Measurements from ENCODE around the gene PAX9. TPM values are rescaled to one million over a fixed set of nuclear protein-coding genes. Genes with fewer than 3 reads are reported as not detected.
A peak's percentile ranks its signal among the peaks of the same experiment; 100 is the strongest.
"Not testable (repeated sequence)": the region's sequence is repeated elsewhere in the genome, so short reads cannot be mapped to it uniquely, and the experiment has no call there.

Gene PAX9
- total RNA-seq, 6 experiments from 2014 or later = 0.10 to 0.35 (median 0.24) TPM; not detected in 1

DNA sequence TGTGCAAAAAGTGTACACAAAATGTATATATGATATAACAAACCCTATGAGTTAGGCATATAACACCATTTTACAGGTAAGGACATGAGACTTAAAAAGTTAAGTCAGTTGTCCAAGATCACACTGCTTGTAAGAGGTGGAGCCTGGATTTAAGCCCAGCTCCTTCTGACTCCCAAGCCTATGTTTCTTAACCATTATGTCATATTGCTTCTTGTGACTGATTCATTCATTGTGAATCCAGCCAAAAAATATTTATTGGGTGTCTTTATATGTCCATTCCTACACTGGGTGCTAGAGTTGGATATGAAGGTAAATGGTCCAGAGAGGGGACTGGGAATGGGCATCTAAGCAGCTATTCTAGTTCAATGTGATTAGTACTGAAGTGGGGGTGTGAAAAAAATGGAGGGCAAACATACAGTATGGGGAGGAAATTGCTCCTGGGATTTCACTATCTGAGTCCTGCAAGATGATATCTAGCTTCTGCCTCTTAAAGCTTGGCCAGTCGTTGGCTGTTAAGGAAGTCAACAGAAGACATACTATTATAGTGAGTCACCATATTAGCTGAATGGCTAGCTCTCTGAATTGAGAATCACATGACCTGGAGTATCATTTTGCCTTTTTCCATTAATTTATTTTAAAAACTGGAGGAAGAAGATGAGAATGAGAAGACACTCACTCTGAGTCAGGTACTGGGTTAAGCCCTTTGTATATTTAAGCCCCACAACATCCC lies 28.8 kb downstream of the PAX9 start:
- H3K36me3 Mint-ChIP-seq (ENCODE audit: low read depth) = no peaks in the 10 kb centered on the region
- TF ChIP-seq, protein P1, sequence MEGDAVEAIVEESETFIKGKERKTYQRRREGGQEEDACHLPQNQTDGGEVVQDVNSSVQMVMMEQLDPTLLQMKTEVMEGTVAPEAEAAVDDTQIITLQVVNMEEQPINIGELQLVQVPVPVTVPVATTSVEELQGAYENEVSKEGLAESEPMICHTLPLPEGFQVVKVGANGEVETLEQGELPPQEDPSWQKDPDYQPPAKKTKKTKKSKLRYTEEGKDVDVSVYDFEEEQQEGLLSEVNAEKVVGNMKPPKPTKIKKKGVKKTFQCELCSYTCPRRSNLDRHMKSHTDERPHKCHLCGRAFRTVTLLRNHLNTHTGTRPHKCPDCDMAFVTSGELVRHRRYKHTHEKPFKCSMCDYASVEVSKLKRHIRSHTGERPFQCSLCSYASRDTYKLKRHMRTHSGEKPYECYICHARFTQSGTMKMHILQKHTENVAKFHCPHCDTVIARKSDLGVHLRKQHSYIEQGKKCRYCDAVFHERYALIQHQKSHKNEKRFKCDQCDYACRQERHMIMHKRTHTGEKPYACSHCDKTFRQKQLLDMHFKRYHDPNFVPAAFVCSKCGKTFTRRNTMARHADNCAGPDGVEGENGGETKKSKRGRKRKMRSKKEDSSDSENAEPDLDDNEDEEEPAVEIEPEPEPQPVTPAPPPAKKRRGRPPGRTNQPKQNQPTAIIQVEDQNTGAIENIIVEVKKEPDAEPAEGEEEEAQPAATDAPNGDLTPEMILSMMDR (IDR thresholded peaks at IDR 0.05) = no peak

DNA sequence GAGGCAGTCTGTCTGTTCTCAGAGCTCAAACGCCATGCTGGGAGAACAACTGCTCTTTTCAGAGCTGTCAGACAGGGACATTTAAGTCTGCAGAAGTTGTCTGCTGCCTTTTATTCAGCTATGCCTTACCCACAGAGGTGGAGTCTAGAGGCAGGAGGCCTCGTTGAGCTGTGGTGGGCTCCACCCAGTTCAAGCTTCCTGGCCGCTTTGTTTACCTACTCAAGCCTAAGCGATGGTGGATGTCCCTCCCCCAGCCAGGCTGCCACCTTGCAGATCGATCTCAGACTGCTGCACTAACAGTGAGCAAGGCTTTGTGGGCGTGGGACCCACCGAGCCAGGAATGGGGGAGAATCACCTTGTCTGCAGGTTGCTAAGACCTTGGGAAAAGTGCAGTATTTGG lies 37.8 kb downstream of the PAX9 start:
- not testable (repeated sequence) for H3K27me3 Mint-ChIP-seq (ENCODE audit: insufficient read depth); DNase-seq; H3K4me1 Mint-ChIP-seq (ENCODE audit: low read depth); H3K27ac Mint-ChIP-seq; H3K4me3 Mint-ChIP-seq; H3K36me3 Mint-ChIP-seq (ENCODE audit: low read depth)
- H3K9me3 Mint-ChIP-seq = peaks cover 31% of the 10 kb centered on the region

More for the DNA sequence above, 28.8 kb downstream of the PAX9 start:
- Mint-ChIP-seq H3K4me3 (no peak overlapping the region), H3K9me3 (peaks cover 4% of the 10 kb centered on the region), H3K27ac (no peak overlapping the region), H3K27me3 (ENCODE audit: insufficient read depth) (no peaks in the 10 kb centered on the region; the same call in 1 of the 2 replicates), H3K4me1 (ENCODE audit: low read depth) (peaks cover 6% of the 10 kb centered on the region; the same call in 1 of the 2 replicates)
- peak; percentile 21 for DNase-seq

DNA sequence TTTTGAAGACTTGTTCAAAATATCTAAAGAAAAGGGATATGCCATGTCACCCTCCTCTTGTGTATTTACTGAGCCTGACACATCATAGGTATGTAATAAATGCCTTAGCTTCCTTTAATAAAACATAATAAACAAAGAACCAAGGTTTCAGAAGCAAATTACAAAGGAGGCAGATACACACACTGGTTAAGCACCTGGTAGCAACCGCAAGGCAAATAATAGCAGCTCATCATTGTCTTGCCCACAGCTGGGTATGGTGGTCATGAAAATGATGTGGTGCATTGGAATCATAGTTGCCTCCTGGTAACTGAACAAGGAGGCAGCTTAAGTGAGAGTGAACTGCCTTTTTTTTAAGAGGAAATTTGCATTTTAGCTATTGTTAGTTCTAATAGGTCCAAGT lies 39.0 kb downstream of the PAX9 start:
- peaks cover 26% of the 10 kb centered on the region for H3K9me3 Mint-ChIP-seq
- no peak for DNase-seq
- H3K4me1 Mint-ChIP-seq (ENCODE audit: low read depth) = no peaks in the 10 kb centered on the region
- H3K27me3 Mint-ChIP-seq (ENCODE audit: insufficient read depth) = peaks cover 4% of the 10 kb centered on the region
- no peak overlapping the region for H3K4me3 Mint-ChIP-seq
- TF ChIP-seq, protein P1 (IDR thresholded peaks at IDR 0.05) = no peak
- no peak overlapping the region for H3K27ac Mint-ChIP-seq
- no peaks in the 10 kb centered on the region for H3K36me3 Mint-ChIP-seq (ENCODE audit: low read depth)

DNA sequence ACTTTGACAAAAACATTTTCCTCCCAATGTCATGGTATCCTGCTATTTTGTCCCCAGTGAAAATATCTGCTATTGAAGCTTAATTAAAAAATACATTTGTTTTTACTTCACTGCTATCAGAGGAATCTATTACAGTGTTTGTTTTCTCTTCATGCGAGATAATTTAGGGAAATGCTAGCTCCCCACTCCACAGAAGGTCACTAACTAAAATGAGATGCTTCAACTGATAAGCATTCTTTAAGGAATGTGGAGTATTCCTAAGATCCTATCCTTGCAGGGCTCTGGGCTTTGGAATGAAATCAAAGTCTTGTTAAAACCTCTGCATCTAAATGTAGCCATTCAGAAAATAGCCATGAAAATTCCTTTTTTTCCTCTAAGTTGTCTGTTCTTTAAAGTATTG lies 39.5 kb downstream of the PAX9 start:
- Mint-ChIP-seq H3K27me3 (ENCODE audit: insufficient read depth) (peaks cover 4% of the 10 kb centered on the region), H3K36me3 (ENCODE audit: low read depth) (no peaks in the 10 kb centered on the region), H3K9me3 (peaks cover 23% of the 10 kb centered on the region), H3K4me3 (no peak overlapping the region), H3K4me1 (ENCODE audit: low read depth) (no peaks in the 10 kb centered on the region), H3K27ac (no peak overlapping the region)
- no peak for DNase-seq
- TF ChIP-seq, protein P1 (IDR thresholded peaks at IDR 0.05) = no peak

DNA sequence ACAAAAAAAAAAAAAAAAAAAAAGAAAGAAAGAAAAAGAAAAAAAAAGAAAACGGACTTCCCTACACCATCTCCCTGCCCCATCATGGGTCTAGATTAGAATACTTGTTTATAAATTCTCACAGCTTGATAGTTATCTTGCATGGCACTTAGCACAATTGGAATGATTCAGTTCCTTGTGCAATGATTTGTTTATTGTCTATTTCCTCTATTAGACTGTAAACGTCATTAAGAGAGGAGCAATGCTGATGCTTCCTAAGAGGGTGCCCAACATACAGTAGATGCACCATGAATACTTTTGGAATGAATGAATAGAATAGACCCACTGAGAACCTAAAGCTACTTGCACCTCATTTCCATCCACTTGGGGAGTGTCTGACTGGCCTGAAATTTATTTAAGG lies 40.8 kb downstream of the PAX9 start:
- Mint-ChIP-seq H3K4me1 (ENCODE audit: low read depth) (no peaks in the 10 kb centered on the region), H3K36me3 (ENCODE audit: low read depth) (no peaks in the 10 kb centered on the region), H3K27ac (no peak overlapping the region), H3K4me3 (no peak overlapping the region), H3K27me3 (ENCODE audit: insufficient read depth) (peaks cover 1% of the 10 kb centered on the region), H3K9me3 (peaks cover 14% of the 10 kb centered on the region)
- TF ChIP-seq, protein P1 (IDR thresholded peaks at IDR 0.05) = no peak
- DNase-seq = no peak

DNA sequence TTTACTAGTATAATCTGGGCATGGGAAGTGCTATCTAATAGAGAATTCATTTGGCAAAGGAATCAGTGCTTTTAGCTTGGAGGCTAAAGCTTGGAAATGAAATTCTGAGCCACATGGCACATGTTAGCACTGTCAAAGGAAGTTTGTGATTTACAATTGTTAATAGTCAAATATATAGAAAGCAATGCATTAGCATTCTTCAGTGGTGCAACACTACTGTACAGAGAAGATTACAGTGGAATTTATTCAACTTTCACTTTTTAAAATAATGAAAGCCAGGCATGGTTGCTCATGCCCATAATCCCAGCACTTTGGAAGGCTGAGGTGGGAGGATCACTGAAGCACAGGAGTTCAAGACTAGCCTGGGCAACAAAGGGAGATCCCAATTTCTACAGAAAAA lies 45.9 kb downstream of the PAX9 start:
- no peaks in the 10 kb centered on the region; the same call in 1 of the 2 replicates for H3K27me3 Mint-ChIP-seq (ENCODE audit: insufficient read depth)
- H3K9me3 Mint-ChIP-seq = peaks cover 5% of the 10 kb centered on the region; the same call in 1 of the 2 replicates
- no peak overlapping the region for H3K4me3 Mint-ChIP-seq
- H3K36me3 Mint-ChIP-seq (ENCODE audit: low read depth) = no peaks in the 10 kb centered on the region
- TF ChIP-seq, protein P1 (IDR thresholded peaks at IDR 0.05) = no peak
- no peak overlapping the region for H3K27ac Mint-ChIP-seq
- DNase-seq = no peak
- no peaks in the 10 kb centered on the region for H3K4me1 Mint-ChIP-seq (ENCODE audit: low read depth)

All from HFFc6 (cell line).